ENCODE measurements around the gene DAND5.

The DAND5 gene

DNA sequence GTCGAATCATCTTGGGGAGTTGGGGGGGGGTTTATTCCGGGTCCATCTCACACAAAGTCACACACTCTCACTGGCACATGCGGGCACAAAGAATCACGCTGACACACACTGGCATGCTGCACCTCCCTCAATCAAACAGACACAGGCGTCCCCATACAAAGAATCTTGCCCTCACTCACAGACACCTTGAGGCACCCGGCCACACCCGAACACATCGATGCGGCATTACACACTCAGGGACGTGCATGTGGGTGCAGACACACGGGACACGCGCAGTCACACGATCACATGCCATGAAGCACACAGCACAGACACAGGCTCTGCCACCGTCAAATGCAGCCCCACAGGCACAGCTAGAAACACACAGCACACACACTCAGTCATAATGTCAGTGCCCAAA is 33.7 kb downstream of the DAND5 start:
- no peak for TF ChIP-seq GATA2 (IDR thresholded peaks at IDR 0.05; ENCODE audit: low read depth, low read length)
- TF ChIP-seq GATA3 (IDR thresholded peaks at IDR 0.05; ENCODE audit: low read depth, low read length): no peak

- TF ChIP-seq GATA3 (IDR thresholded peaks at IDR 0.05; ENCODE audit: low read depth, low read length) (no peak), GATA2 (IDR thresholded peaks at IDR 0.05; ENCODE audit: low read depth, low read length) (no peak)
Measured at GRCh38 chr19:13004273-13004672, 34.9 kb downstream of the DAND5 start.

DNA sequence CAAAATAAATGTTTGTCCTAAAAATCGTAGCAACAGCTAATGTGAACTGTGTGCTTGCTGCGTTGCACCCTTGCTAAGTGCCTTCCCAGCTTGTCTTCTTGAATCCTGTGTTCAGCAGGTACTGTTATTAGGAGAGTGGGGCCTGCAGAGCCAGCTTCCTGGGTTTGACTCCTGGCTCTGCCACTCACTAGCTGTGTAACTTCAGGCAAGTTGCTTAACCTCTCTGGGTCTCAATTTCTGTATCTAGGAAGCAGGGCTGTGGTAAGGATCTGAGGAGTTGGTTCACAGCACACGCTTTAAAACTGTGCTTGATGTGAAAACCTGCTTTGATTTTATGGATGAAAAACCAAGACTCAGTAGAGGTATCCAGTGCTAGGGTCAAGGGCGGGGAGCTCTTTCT is 35.9 kb downstream of the DAND5 start:
- TF ChIP-seq GATA3 (IDR thresholded peaks at IDR 0.05; ENCODE audit: low read depth, low read length) (no peak), GATA2 (IDR thresholded peaks at IDR 0.05; ENCODE audit: low read depth, low read length) (no peak)

DNA sequence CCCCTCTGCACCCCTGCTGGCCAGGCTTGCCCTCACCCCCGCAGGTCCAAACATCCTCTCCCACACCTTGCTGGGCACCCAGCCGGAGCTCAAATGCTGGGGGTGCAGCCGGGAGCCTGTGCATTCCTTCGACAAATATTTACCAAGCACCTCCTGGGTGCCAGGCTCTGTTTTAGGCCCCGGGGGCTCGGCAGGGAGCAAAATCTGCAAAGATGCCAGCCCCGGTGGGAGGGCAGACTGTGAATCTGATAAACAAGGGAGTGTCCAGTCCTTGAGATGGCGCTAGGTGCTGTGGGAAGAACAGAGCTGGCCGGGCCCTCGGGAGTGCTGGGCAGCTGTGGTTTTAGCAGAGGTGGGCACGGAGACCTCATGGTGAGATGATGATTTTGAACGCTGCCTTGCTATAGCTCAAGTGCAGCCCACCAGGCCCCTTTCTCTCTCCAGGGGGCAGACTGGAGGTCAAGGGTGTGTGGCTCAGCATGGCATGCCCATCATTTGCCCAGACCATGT is 36.5 kb downstream of the DAND5 start:
- TF ChIP-seq GATA3 (IDR thresholded peaks at IDR 0.05; ENCODE audit: low read depth, low read length): no peak
- TF ChIP-seq GATA2 (IDR thresholded peaks at IDR 0.05; ENCODE audit: low read depth, low read length): no peak

DNA sequence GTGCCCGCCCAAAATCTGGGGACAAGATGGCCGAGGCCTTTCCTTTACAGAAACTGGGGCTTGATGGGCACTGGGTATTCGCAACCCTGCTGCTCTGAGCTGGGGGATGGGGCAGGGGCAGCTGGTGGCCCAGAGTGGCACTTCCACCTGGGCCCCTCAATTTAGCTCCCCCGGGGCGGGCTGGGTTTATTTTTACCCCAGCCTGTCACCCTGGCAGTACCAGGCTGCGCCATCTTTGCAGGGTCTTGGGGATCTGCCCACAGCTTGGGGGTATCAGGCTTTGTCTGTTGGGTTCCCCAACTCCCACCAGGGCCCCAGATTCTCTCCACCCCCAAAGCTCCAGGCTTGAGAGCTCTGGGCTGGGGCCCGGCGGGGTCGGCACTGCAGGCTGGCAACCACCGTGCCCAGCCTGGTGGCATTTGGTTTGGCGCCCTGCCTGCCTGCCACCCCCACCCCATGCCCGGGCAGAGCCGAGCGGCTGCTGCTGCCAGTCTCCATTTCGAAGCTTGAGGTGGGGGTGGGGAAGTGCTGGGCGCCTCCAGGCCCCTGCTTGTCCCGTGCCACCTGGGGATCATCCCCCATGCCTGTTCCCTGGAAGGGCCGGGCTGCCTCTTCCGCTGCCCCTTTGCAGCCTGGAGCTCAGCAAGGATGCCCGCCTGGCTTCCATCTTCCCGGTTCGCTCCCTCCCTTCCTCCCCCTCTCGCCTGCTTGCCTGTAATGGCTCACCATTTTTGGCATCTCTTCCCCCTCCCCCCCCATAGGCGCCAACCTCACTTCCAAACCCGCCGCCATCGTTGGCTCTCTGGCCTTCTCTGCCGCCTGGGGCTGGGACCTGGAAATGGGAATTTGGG is 37.3 kb downstream of the DAND5 start:
- TF ChIP-seq GATA2 (IDR thresholded peaks at IDR 0.05; ENCODE audit: low read depth, low read length): no peak
- no peak for TF ChIP-seq GATA3 (IDR thresholded peaks at IDR 0.05; ENCODE audit: low read depth, low read length)

- no peak for TF ChIP-seq GATA3 (IDR thresholded peaks at IDR 0.05; ENCODE audit: low read depth, low read length)
- no peak for TF ChIP-seq GATA2 (IDR thresholded peaks at IDR 0.05; ENCODE audit: low read depth, low read length)
Measured at GRCh38 chr19:13007292-13008045, 38.1 kb downstream of the DAND5 start.

DNA sequence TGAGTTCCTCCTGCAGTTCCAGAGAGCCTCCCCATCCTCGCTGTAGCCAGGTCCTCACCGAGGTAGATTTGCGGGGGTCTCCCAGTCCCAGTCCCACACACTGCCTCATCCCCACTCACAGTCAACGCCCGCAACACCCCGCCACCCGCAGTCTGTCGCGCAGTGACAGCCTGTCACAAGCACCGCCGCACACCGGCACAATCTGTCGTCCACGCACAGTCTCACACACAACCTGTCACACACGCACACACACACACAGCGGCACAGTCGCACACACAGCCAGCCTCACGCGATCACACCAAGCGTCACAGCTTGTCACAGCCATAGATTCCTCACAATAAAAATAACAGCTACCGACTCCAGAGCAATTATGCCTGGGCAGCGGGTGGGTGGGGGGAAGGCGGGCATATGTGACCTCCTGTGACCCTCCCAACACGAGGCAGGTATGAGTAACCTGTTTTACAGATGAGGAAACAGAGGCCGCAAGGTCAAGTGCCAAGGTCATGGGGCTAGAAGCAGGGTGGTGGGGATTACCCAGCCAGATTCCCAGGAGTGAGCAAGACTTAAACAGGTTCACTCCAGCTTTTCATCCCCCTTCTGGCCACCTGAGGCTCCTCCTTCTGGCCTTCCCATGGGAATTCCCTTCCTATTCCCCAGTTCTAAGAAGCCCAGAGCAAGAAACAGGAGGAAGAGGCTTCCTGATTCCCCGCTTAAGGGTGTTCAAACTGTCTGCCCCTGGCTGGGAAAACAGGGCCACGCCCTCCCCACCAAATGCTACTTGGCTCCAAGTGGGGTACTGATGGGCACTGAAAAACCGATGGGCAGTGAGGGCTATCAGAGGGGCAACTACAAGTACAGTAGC is 39.8 kb downstream of the DAND5 start:
- TF ChIP-seq GATA2 (IDR thresholded peaks at IDR 0.05; ENCODE audit: low read depth, low read length) (no peak), GATA3 (IDR thresholded peaks at IDR 0.05; ENCODE audit: low read depth, low read length) (no peak)

DNA sequence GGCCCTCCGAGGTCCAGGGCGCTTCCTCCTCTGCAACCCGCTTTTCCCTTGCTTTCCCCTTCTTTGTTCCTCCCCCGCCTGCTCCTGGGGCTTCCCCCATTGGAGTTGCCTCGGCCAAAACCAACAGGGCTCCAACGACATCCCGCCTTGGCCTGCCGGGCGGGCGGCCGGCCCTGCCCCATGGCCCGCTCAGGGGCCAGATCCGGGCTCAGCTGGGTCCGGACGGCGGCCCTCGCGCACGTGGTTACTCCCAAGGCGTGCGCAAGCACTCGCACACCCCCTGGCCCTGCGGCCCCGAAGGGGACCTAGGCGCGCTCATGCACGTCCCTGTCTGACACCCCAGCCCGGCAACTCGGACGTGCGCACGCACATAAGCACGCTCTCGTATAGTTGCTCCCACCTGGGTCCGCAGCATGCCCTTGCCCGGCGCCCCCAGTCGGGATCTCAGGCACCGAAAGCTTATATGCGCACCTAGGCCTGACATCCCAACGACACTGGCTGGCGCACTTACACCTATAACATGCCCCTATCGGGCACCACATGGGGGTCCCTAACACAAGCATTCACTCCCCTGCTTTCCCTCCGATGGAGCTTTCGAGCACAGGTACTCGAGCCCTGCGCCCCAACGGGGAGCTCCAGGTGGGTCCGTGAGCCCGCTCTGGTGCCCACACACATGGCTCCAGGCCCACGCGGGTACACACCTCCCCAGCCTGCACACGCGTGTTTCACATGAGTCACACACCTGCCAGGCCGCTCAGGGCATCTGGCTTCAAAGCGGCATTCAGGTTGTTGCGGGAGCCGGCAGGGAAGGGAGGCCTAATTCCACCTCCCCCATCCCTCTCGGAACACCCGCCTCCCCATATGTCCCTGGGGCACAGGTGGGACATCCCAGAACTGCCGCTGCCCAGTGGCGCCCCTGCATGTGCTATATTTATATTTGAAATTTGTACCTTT is 40.9 kb downstream of the DAND5 start:
- TF ChIP-seq GATA2 (IDR thresholded peaks at IDR 0.05; ENCODE audit: low read depth, low read length): no peak
- TF ChIP-seq GATA3 (IDR thresholded peaks at IDR 0.05; ENCODE audit: low read depth, low read length): no peak

- TF ChIP-seq GATA3 (IDR thresholded peaks at IDR 0.05; ENCODE audit: low read depth, low read length) (no peak), GATA2 (IDR thresholded peaks at IDR 0.05; ENCODE audit: low read depth, low read length) (no peak)
Measured at GRCh38 chr19:13010992-13011652, 41.7 kb downstream of the DAND5 start.

- no peak for TF ChIP-seq GATA3 (IDR thresholded peaks at IDR 0.05; ENCODE audit: low read depth, low read length)
- no peak for TF ChIP-seq GATA2 (IDR thresholded peaks at IDR 0.05; ENCODE audit: low read depth, low read length)
Measured at GRCh38 chr19:13011653-13012389, 42.4 kb downstream of the DAND5 start.

- TF ChIP-seq GATA2 (IDR thresholded peaks at IDR 0.05; ENCODE audit: low read depth, low read length) (no peak), GATA3 (IDR thresholded peaks at IDR 0.05; ENCODE audit: low read depth, low read length) (no peak)
Measured at GRCh38 chr19:13012390-13012689, 43.0 kb downstream of the DAND5 start.
